Right kidney (tissue), 1 donor: ENCODE data around the gene NEAT1.

Source experiments
- DNase-seq: peaks from one replicate; pipeline ENCODE4 v3.0.0-alpha.2; 2016

Gene NEAT1

GRCh38 chr11:65432686-65433582, 10.3 kb downstream of the NEAT1 start:
- no peak for DNase-seq

GRCh38 chr11:65433657-65434056, 11.1 kb downstream of the NEAT1 start:
- DNase-seq = no peak

- no peak for DNase-seq
Measured at GRCh38 chr11:65434057-65434666, 11.6 kb downstream of the NEAT1 start.

GRCh38 chr11:65434667-65435410, 12.2 kb downstream of the NEAT1 start:
- DNase-seq = no peak

GRCh38 chr11:65435411-65435931, 12.9 kb downstream of the NEAT1 start:
- no peak for DNase-seq

- no peak for DNase-seq
Measured at GRCh38 chr11:65435981-65436411, 13.4 kb downstream of the NEAT1 start.

GRCh38 chr11:65436412-65437032, 13.9 kb downstream of the NEAT1 start:
- DNase-seq = no peak

GRCh38 chr11:65437436-65438227, 15.0 kb downstream of the NEAT1 start:
- DNase-seq = no peak

- no peak for DNase-seq
Measured at GRCh38 chr11:65438257-65439151, 15.9 kb downstream of the NEAT1 start.

- DNase-seq = no peak
Measured at GRCh38 chr11:65439331-65440181, 17.0 kb downstream of the NEAT1 start.

GRCh38 chr11:65440831-65441499, 18.4 kb downstream of the NEAT1 start:
- no peak for DNase-seq

- no peak for DNase-seq
Measured at GRCh38 chr11:65442842-65443331, 20.3 kb downstream of the NEAT1 start.

GRCh38 chr11:65444314-65445051, 21.9 kb downstream of the NEAT1 start:
- DNase-seq = no peak

GRCh38 chr11:65445101-65445603, 22.6 kb downstream of the NEAT1 start:
- DNase-seq = no peak

- DNase-seq = no peak
Measured at GRCh38 chr11:65445604-65446445, 23.2 kb downstream of the NEAT1 start.

GRCh38 chr11:65446446-65447277, 24.1 kb downstream of the NEAT1 start:
- no peak for DNase-seq
